Liver (tissue), 3 donors: ENCODE results near the gene NFKBIB.

Source experiments
- FOXA1 ChIP-seq: IDR thresholded peaks from 2 replicates; pipeline ENCODE4 v1.6.1; 2016; ENCODE audit warnings: antibody characterized with exemption
- JUND ChIP-seq, 2 donors: IDR thresholded peaks; 2 replicates each; pipeline ENCODE4 v1.6.1; 2016; ENCODE audit warnings: antibody characterized with exemption in 2 of 2
- RXRA ChIP-seq, 2 donors: IDR thresholded peaks; 2 replicates each; pipeline ENCODE4 v1.6.1; 2017 to 2018; ENCODE audit warnings: antibody characterized with exemption in 2 of 2, mild to moderate bottlenecking in 1 of 2
- TF ChIP-seq, protein P1 (sequence below): fragments of 150-350 bp; IDR thresholded peaks from 2 replicates; pipeline ENCODE4 v1.5.1; 2017; ENCODE audit warnings: improper control_type of control experiment, low read depth, low read length; ENCODE audit not compliant: missing input control
- TF ChIP-seq, protein P2 (sequence below): IDR thresholded peaks from 2 replicates; pipeline ENCODE4 v1.6.1; 2016; ENCODE audit warnings: antibody characterized with exemption
- donor health status: healthy.
- donor health status: healthy.

GRCh38 chr19:38956264-38956663, 56.5 kb downstream of the NFKBIB start:
- TF ChIP-seq, protein P1, sequence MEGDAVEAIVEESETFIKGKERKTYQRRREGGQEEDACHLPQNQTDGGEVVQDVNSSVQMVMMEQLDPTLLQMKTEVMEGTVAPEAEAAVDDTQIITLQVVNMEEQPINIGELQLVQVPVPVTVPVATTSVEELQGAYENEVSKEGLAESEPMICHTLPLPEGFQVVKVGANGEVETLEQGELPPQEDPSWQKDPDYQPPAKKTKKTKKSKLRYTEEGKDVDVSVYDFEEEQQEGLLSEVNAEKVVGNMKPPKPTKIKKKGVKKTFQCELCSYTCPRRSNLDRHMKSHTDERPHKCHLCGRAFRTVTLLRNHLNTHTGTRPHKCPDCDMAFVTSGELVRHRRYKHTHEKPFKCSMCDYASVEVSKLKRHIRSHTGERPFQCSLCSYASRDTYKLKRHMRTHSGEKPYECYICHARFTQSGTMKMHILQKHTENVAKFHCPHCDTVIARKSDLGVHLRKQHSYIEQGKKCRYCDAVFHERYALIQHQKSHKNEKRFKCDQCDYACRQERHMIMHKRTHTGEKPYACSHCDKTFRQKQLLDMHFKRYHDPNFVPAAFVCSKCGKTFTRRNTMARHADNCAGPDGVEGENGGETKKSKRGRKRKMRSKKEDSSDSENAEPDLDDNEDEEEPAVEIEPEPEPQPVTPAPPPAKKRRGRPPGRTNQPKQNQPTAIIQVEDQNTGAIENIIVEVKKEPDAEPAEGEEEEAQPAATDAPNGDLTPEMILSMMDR = no peak
- TF ChIP-seq, protein P2, sequence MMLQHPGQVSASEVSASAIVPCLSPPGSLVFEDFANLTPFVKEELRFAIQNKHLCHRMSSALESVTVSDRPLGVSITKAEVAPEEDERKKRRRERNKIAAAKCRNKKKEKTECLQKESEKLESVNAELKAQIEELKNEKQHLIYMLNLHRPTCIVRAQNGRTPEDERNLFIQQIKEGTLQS = no peak
- TF ChIP-seq FOXA1 (no peak), JUND (IDR thresholded peaks at IDR 0.05) (no peak), RXRA (IDR thresholded peaks at IDR 0.05) (no peak)
